Loucy (cell line): Measurements from ENCODE around the gene MTMR3.

Source experiments
- H2AFZ ChIP-seq: fragments of 200-600 bp; sonication (generic); 2 replicates; pipeline ENCODE4 v1.6.0; 2016; ENCODE audit warnings: antibody characterized with exemption, mild to moderate bottlenecking, low read length, moderate library complexity
- H3F3A ChIP-seq: fragments of 200-600 bp; 2 replicates; pipeline ENCODE4 v1.6.0; 2016; ENCODE audit warnings: antibody characterized with exemption, low read depth, mild to moderate bottlenecking
- H3K27me3 ChIP-seq: fragments of 200-600 bp; sonication (generic); 2 replicates; pipeline ENCODE4 v1.6.1; 2014; ENCODE audit warnings: low read length, mild to moderate bottlenecking; ENCODE audit not compliant: insufficient read depth, poor library complexity, severe bottlenecking
- H3K36me3 ChIP-seq: fragments of 200-600 bp; sonication (generic); 2 replicates; pipeline ENCODE4 v1.6.1; 2016; ENCODE audit warnings: low read length; ENCODE audit not compliant: insufficient read depth
- H3K4me1 ChIP-seq: fragments of 200-600 bp; sonication (generic); 2 replicates; pipeline ENCODE4 v1.5.1; 2014; ENCODE audit warnings: low read length, mild to moderate bottlenecking; ENCODE audit not compliant: insufficient read depth, poor library complexity, severe bottlenecking
- H3K4me2 ChIP-seq: fragments of 200-600 bp; sonication (generic); 2 replicates; pipeline ENCODE4 v1.6.0; 2014; ENCODE audit warnings: antibody characterized with exemption, low read length, low read depth, mild to moderate bottlenecking; ENCODE audit not compliant: poor library complexity, severe bottlenecking
- H3K4me3 ChIP-seq: fragments of 200-600 bp; sonication (generic); 2 replicates; pipeline ENCODE4 v1.5.1; 2014; ENCODE audit warnings: low read length, mild to moderate bottlenecking, mixed read lengths; ENCODE audit not compliant: poor library complexity, severe bottlenecking
- H3K79me2 ChIP-seq: fragments of 200-600 bp; sonication (generic); 2 replicates; pipeline ENCODE4 v1.6.1; 2014; ENCODE audit warnings: low read length; ENCODE audit not compliant: insufficient read depth
- H3K9ac ChIP-seq: fragments of 200-600 bp; sonication (generic); 2 replicates; pipeline ENCODE4 v1.6.0; 2014; ENCODE audit warnings: mild to moderate bottlenecking, low read depth, low read length, moderate library complexity; ENCODE audit not compliant: poor library complexity, severe bottlenecking
- H3K9me2 ChIP-seq: fragments of 200-600 bp; sonication (generic); replicated peaks from 2 replicates; pipeline ENCODE4 v1.6.1; 2016; ENCODE audit warnings: low read depth, low read length, mixed read lengths
- H3K9me3 ChIP-seq: fragments of 200-600 bp; sonication (generic); 2 replicates; pipeline ENCODE4 v1.6.1; 2014; ENCODE audit warnings: mild to moderate bottlenecking, antibody characterized with exemption, low read length, low read depth; ENCODE audit not compliant: insufficient read depth
- H4K20me1 ChIP-seq: fragments of 200-600 bp; sonication (generic); 2 replicates; pipeline ENCODE4 v1.6.0; 2014; ENCODE audit warnings: antibody characterized with exemption, low read length, mild to moderate bottlenecking; ENCODE audit not compliant: insufficient read depth, poor library complexity, severe bottlenecking
- CTCF ChIP-seq: fragments of 200-600 bp; sonication (generic); conservative IDR thresholded peaks from 2 replicates; pipeline ENCODE4 v1.5.1; 2014; ENCODE audit warnings: mild to moderate bottlenecking, antibody characterized with exemption, low read length
- EZH2phosphoT487 ChIP-seq: fragments of 200-600 bp; IDR thresholded peaks from 2 replicates; pipeline ENCODE4 v1.6.1; 2018; ENCODE audit warnings: antibody characterized with exemption, mild to moderate bottlenecking, moderate library complexity, borderline replicate concordance

Gene MTMR3

GRCh38 chr22:29916007-29916544, 33.1 kb downstream of the MTMR3 start:
- Histone ChIP-seq H3K27me3 (no peaks in the 10 kb centered on the region), H3K9me3 (no peaks in the 10 kb centered on the region), H3K9ac (no peak overlapping the region), H3K9me2 (no peaks in the 10 kb centered on the region), H3K4me3 (no peak overlapping the region), H3K4me2 (no peak overlapping the region), H3F3A (no peaks in the 10 kb centered on the region), H4K20me1 (peaks cover 54% of the 10 kb centered on the region), H2AFZ (no peak overlapping the region), H3K4me1 (peaks cover 21% of the 10 kb centered on the region), H3K79me2 (peaks cover 98% of the 10 kb centered on the region), H3K36me3 (no peaks in the 10 kb centered on the region)
- TF ChIP-seq CTCF: no peak
- no peak for TF ChIP-seq EZH2phosphoT487

GRCh38 chr22:29917052-29917902, 34.3 kb downstream of the MTMR3 start:
- Histone ChIP-seq H3K9me2 (no peaks in the 10 kb centered on the region), H3K9ac (no peak overlapping the region), H3K4me3 (no peak overlapping the region), H2AFZ (no peak overlapping the region), H3F3A (no peaks in the 10 kb centered on the region), H3K4me1 (peaks cover 21% of the 10 kb centered on the region), H3K79me2 (peaks cover 99% of the 10 kb centered on the region), H3K36me3 (no peaks in the 10 kb centered on the region), H4K20me1 (peaks cover 59% of the 10 kb centered on the region), H3K4me2 (no peak overlapping the region), H3K9me3 (no peaks in the 10 kb centered on the region), H3K27me3 (no peaks in the 10 kb centered on the region)
- no peak for TF ChIP-seq CTCF
- TF ChIP-seq EZH2phosphoT487: no peak

- H4K20me1 ChIP-seq: peaks cover 31% of the 10 kb centered on the region
- H3K4me3 ChIP-seq: no peak overlapping the region
- peaks cover 97% of the 10 kb centered on the region for H3K79me2 ChIP-seq
- H3K4me2 ChIP-seq: no peak overlapping the region
- H3K36me3 ChIP-seq: no peaks in the 10 kb centered on the region
- H3F3A ChIP-seq: no peaks in the 10 kb centered on the region
- H3K27me3 ChIP-seq: no peaks in the 10 kb centered on the region
- H3K9me2 ChIP-seq: no peaks in the 10 kb centered on the region
- H3K9me3 ChIP-seq: no peaks in the 10 kb centered on the region
- H2AFZ ChIP-seq: no peak overlapping the region
- TF ChIP-seq CTCF (no peak), EZH2phosphoT487 (no peak)
- H3K4me1 ChIP-seq: no peaks in the 10 kb centered on the region
- no peak overlapping the region for H3K9ac ChIP-seq
These were observed 42.4 kb downstream of the MTMR3 start for GRCh38 chr22:29925402-29925801.
